Ishikawa (cell line): Measurements from ENCODE around the gene CBX4.
A peak's percentile ranks its signal among the peaks of the same experiment; 100 is the strongest.

ENCODE experiments used
- CEBPB ChIP-seq: IDR thresholded peaks from 2 replicates; pipeline ENCODE4 v1.6.1; 2012
- EGR1 ChIP-seq: IDR thresholded peaks from 2 replicates; pipeline ENCODE4 v1.6.1; 2012
- EP300 ChIP-seq: IDR thresholded peaks from 2 replicates; pipeline ENCODE4 v1.6.1; 2012; ENCODE audit warnings: borderline replicate concordance
- NFIC ChIP-seq: IDR thresholded peaks from 2 replicates; pipeline ENCODE4 v1.6.1; 2012
- TAF1 ChIP-seq: IDR thresholded peaks from 2 replicates; pipeline ENCODE4 v1.6.1; 2012; ENCODE audit warnings: low read depth, mild to moderate bottlenecking
- ZBTB7A ChIP-seq: IDR thresholded peaks from 2 replicates; pipeline ENCODE4 v1.6.1; 2012; ENCODE audit warnings: low read depth
- TF ChIP-seq, protein P1 (sequence below): IDR thresholded peaks from 2 replicates; pipeline ENCODE4 v1.6.1; 2012

DNA sequence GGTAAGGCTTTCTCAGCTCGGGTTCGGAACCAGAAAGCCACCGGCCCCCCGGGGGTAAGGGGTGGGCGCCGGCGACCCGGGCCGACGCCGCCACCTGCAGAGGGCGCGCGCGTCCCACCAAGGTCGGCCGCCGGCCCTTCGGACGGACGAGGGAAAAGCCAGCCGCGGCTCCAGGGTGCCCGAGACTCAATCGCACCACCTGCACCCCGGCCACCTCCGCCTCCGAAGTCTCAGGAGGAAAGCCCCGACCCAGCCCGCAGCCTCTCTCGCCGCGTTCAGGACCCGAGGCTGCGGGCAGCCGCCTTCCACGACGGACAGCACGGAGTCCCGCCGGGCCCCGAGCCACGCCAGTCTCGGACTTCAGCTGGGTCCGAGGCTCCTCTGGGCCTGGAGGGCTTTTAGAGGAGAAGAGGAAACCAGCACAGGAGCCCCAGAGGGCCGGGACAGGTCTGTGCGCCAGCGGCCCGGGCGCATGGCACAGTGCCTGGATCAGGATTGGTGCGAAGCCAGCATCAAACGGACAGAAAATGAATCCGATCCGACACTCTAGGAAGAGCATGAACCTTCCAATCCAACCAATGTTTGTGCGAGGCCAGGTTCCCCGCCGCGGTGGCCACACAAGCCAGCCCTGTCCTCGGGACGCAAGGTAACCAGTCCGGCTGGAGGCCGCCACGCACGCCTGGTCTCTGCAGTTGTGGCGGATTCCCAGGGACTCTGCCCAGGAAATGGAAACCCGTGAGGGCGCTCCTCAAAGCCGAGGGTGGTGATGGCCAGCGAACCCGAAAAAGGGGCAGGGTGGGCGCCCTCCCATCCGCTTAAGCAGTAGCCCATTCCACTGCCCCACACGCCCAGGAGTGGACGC is 49.1 kb downstream of the CBX4 start:
- TF ChIP-seq ZBTB7A (peak; percentile 89), NFIC (no peak), TAF1 (no peak), CEBPB (no peak), EGR1 (no peak), EP300 (no peak)
- TF ChIP-seq, protein P1, sequence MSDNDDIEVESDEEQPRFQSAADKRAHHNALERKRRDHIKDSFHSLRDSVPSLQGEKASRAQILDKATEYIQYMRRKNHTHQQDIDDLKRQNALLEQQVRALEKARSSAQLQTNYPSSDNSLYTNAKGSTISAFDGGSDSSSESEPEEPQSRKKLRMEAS = no peak
